LHCN-M2 (cell line): ENCODE measurements around the gene AEBP2. TPM values are rescaled to one million over a fixed set of nuclear protein-coding genes. Genes with fewer than 3 reads are reported as not detected.
A peak's percentile ranks its signal among the peaks of the same experiment; 100 is the strongest.

ENCODE experiments used
- DNase-seq: peaks from one replicate; pipeline ENCODE4 v3.0.0-alpha.2; 2012; ENCODE audit warnings: low read depth
- total RNA-seq: library from RNA; depleted of rRNA; stranded (reverse); fragments of >200 nt; gene quantifications from 2 replicates; pipeline ENCODE4 v1.2.3, GENCODE V29; 2014

The AEBP2 gene
- total RNA-seq, 1 experiment from 2014 or later: 13.4 TPM

GRCh38 chr12:19507823-19508222 lies 68.5 kb downstream of the AEBP2 start:
- peak; percentile 14 for DNase-seq

DNA sequence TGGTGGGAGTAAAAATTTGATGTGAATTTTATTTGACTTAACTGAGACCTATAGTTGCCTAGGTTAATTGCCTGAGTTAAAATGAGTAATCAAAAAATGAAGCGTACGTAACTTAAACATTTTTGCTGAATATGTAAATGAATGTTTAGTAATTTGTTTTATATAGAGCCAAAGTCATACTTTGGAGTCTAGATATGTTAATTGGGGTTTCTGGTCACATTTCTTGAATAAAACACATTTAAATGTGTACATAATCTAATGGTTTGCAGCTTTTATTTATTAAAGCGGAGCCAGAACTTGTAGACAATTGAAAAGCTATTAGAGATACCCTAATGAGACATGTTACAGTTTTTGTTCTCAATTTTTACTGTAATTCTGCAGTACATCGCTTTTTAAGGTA lies 71.2 kb downstream of the AEBP2 start:
- no peak for DNase-seq

GRCh38 chr12:19515179-19515578 lies 75.9 kb downstream of the AEBP2 start:
- DNase-seq: no peak

DNA sequence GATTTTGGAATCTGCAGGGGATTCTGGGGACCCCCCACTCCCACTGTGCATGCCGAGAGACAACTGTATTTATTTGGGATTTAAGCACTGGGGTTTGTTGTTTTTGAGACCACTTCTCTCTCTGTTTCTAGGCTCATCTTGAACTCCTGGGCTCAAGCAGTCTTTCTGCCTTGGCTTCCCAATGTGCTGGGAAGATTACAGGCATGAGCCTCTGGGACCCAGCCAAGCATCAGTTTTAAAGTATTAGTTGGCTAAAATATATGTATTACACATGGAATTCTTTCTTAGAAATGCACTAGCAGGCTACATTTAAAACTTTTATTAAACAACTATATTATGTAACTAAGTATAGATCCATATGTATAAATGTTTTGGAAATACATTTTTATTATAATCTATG lies 78.3 kb downstream of the AEBP2 start:
- DNase-seq: no peak

DNA sequence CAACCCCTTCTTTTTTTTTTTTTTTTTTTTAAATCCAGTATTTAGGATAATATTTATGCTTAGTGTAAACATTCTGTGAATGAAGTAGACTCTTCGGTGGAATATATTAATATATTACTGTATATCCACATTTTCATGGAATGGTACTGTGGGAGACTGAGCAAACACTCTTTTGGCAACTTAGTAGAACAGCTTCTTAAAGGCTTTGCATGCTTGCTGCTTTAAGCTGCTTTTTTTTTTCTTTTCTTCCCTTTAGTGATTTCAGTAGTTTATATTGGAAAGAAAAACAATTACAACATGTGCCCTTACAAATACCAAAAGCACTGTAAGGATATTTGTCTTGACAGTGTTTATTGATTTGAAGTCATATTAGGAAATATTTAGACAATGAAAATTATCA lies 78.9 kb downstream of the AEBP2 start:
- no peak for DNase-seq

GRCh38 chr12:19520646-19521415 lies 81.5 kb downstream of the AEBP2 start:
- DNase-seq: no peak

GRCh38 chr12:19525274-19525673 lies 86.0 kb downstream of the AEBP2 start:
- DNase-seq: peak; percentile 24

- no peak for DNase-seq
These were observed 88.6 kb downstream of the AEBP2 start for GRCh38 chr12:19527866-19528265.

DNA sequence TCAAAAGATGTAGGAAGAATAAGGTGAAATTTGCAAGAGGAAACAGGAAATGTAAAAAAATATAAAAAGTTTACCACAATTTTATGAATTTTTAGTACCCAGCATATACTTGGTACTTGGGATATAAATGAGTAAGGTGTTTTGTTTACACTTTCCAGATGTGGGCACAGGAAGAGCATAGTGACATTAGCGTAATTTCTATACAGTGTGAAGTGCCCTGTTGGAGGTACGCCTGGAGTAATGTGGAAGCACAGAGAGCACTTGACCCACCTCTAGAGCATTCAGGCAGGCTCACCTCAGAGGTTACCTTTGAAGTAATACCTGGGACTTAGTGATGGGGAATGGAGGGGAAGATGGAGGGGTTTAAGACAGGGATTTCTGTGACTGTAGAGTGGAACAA lies 89.5 kb downstream of the AEBP2 start:
- no peak for DNase-seq

DNA sequence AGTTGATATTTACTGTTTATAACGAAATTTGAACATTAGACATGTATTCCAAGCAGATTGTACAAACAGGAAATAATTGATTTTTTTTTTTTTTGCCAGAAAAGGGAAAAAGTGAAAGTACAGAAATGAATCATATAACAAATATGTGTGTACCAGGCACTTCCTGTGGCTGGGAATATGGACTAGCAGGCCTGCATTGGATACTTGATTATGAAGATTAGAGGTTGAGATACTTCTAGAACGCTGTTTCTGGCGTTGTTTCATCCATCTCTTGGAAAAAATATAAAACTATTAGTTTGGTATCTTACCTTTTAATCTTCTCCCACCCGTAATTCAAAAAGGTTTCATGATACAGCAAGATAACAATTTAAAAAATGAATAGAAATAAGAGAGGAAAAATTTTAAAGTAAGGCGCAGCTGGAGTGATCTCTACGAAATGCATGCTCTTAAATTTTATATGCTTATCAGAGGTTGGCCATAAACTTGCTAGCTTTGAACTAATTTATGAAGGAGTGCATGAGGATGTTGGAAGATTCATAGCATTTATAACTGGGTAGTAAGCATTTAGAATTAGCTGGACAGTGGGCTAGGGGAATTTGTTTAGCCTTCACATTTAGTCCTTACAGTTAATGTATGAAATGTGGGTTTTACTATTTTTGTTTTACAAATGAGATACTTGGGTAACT lies 90.8 kb downstream of the AEBP2 start:
- peak; percentile 68 for DNase-seq

GRCh38 chr12:19530637-19531023 lies 91.3 kb downstream of the AEBP2 start:
- DNase-seq: peak; percentile 64

DNA sequence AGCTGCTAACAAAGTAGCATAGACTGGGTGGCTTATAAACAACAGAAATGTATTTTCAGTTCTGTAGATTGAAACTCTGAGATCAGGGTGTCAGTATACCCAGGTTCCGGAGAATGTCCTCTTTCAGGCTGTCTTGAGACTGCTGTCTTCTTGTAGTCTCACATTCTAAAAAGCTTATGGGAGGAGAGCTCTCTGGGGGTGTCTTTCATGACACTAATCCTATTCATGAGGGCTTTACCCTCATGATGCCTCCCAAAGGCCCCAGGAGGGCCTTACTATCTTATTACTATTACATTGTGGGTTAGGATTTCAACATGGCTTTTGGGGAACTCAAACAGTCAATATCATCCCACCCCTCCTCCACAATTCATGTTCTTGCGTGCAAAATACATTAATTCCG lies 94.3 kb downstream of the AEBP2 start:
- DNase-seq: no peak

- DNase-seq: no peak
These were observed 99.8 kb downstream of the AEBP2 start for GRCh38 chr12:19539071-19539470.

DNA sequence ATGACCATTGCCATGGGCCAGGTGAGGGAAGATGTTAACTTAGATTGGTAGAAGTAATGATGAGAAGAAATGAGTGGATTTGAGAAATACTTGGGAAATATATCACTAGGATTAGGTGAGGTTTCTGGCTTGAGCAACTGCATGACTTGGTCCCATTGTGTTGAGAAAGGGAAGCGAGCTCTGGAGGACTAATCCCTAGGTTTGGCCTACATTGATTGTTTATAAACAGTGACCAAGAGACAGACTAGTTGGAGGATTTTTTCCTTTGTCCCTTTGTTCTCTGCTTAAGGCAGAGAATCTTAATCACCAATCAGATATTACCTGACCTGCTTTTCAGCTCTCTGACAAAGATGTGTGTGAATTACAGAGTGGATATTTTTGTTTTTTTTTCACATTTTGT lies 100.5 kb downstream of the AEBP2 start:
- no peak for DNase-seq

DNA sequence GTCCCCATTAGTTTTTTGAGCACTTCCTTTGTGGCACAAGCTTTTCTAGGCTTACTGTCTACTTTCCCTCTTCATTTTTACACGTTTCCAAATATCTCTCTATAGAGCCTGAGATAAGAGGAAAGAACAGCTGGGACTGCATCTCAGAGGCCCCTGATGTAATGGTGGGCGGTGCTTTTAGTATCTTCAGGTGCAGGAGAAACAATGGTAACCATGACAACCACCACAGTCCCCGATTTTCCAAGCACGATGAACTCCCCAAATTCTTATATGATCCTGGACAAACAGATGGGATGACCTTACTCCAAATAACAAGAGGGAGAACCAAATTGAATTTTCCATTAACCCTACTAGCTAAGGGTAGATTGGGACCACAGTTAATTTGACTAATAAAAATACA lies 103.3 kb downstream of the AEBP2 start:
- no peak for DNase-seq

DNA sequence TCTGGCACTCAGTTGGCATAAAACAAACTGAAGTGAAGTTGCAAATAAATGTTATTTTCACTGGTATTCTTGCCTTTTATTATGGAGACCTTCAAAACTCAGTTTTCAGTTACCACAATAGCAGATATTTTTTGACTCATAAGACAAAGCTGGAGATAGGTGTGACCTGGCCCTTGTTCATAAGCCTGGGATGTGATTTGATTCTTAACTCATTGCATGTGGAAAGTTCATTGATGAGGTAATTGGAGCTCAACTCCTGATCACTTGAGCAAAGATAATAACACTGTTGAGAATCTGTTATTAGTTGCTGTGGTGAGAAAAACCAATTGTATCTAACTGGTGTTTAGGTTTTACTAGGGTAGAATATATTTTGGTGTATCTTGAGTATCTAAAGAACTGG lies 105.1 kb downstream of the AEBP2 start:
- no peak for DNase-seq

DNA sequence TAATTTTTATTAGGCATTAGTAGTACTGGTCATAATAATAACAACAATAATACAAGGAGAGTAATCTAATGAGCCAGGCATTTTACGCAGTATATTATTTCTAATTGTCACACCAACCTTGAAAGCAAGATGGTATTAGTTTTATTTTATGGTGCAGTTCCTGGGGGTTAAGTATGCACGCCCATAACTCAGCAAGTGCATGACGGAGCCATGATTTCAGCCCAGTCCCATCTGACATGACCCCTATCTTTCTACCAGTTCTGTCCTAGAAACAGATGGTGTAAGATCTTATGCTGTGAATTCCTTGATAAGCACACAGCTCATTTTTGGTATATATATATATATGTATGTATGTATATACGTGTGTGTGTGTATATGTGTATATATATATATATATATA lies 106.0 kb downstream of the AEBP2 start:
- no peak for DNase-seq

- no peak for DNase-seq
These were observed 106.7 kb downstream of the AEBP2 start for GRCh38 chr12:19546027-19546426.

DNA sequence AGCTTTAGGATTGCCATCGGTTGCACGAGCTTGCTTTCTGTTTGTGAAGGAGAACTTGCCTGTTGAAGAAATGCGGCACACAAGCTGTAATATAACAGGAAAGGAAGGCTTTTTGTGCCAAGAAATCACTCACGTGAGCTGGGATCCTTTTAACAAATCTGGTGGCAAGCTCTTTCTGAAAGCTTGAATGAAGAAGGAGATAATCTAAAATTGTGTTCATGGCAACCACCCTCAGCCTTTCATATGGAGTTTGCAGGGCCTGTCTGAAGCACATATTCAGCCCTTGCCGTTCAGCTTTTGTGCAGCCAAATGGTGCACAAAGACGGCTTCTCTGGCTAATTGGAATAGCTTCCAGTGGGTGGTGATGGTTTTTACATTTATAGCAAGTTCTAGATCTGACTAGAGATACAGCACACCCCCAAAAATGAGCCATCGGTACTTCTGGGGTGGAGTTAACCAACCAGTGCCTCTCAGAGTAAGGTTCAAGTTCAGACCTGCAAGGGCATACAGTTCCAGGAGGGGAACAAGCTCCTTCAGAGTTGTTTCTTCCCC lies 107.4 kb downstream of the AEBP2 start:
- DNase-seq: no peak

DNA sequence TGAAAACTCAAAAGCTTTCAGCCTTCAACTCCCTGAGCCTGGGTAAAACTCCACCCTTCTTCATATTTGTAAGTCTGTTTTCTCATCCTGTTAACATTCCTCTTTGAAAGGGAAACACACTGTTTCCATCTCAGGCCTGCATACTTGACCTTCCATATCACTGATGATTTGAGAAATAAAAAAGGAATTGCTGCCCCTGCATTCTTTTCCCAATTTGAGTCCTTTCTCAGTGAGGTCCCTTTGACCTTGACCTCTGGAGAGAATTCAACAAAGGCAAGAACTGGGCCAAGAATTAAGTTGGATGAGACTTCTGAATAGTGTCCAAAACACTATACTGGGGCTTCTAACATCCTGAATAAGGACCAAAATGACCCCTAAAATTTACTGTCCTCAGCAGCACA lies 108.0 kb downstream of the AEBP2 start:
- DNase-seq: no peak

DNA sequence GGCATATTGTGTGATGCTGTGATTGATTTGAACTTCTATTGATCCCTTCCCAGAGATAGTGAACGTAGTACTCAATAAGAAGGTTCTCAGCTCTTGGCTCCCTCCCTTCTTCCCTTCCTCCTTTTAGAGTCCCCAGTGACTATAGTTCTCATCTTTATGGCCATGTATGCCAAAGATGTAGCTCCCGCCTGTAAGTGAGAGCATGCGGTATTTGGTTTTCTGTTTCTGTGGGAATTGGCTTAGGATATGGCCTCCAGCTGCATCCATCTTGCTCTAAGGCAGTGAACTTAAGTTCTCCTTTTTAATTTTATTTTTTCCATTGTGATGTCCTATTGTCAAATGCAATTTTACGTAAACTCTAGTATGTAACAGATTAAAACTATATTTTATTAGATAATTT lies 109.5 kb downstream of the AEBP2 start:
- DNase-seq: no peak

- DNase-seq: no peak
These were observed 111.3 kb downstream of the AEBP2 start for GRCh38 chr12:19550626-19551025.
